HepG2 (cell line): ENCODE results near the gene KCNB1. TPM values are rescaled to one million over a fixed set of nuclear protein-coding genes. Genes with fewer than 3 reads are reported as not detected.

Source experiments
- BRD4 ChIP-seq: sonication (generic); formaldehyde crosslinking; IDR thresholded peaks from 2 replicates; pipeline ENCODE4 v1.4.0; 2020; ENCODE audit warnings: missing genetic modification reagents
- DNMT3B ChIP-seq: conservative IDR thresholded peaks from 2 replicates; pipeline ENCODE4 v1.6.1; 2016; ENCODE audit warnings: missing biosample characterization, control low read depth
- DPF2 ChIP-seq: sonication (generic); formaldehyde crosslinking; IDR thresholded peaks from 2 replicates; pipeline ENCODE4 v1.4.0; 2020; ENCODE audit warnings: mild to moderate bottlenecking, low read depth, missing genetic modification reagents, borderline replicate concordance
- HES4 ChIP-seq: sonication (generic); formaldehyde crosslinking; IDR thresholded peaks from 2 replicates; pipeline ENCODE4 v1.9.0; 2021; ENCODE audit warnings: mild to moderate bottlenecking, missing genetic modification reagents, borderline replicate concordance
- HMG20B ChIP-seq: conservative IDR thresholded peaks from 2 replicates; pipeline ENCODE4 v1.6.1; 2016; ENCODE audit warnings: missing genetic modification reagents, missing compliant biosample characterization
- TGIF2 ChIP-seq: IDR thresholded peaks from 2 replicates; pipeline ENCODE4 v1.6.1; 2016; ENCODE audit warnings: control low read depth, missing compliant biosample characterization
- YY1 ChIP-seq: IDR thresholded peaks from 2 replicates; pipeline ENCODE4 v1.6.1; 2011; ENCODE audit warnings: low read length, low read depth, moderate library complexity, mild to moderate bottlenecking; ENCODE audit not compliant: insufficient read depth, insufficient replicate concordance
- ZFP36L2 ChIP-seq: sonication (generic); formaldehyde crosslinking; IDR thresholded peaks from 2 replicates; pipeline ENCODE4 v1.4.0; 2020; ENCODE audit warnings: missing genetic modification reagents
- ZNF101 ChIP-seq: sonication (generic); formaldehyde crosslinking; IDR thresholded peaks from 2 replicates; pipeline ENCODE4 v1.4.0; 2020; ENCODE audit warnings: mild to moderate bottlenecking, low read depth, missing genetic modification reagents, borderline replicate concordance
- ZNF496 ChIP-seq: sonication (generic); formaldehyde crosslinking; IDR thresholded peaks from 2 replicates; pipeline ENCODE4 v1.8.1; 2023; ENCODE audit warnings: mild to moderate bottlenecking, moderate library complexity, missing genetic modification reagents; ENCODE audit not compliant: insufficient replicate concordance
- ZNF558 ChIP-seq: sonication (generic); formaldehyde crosslinking; IDR thresholded peaks from 2 replicates; pipeline ENCODE4 v1.9.0; 2022; ENCODE audit warnings: mild to moderate bottlenecking, missing genetic modification reagents, borderline replicate concordance
- ZNF7 ChIP-seq: IDR thresholded peaks from 2 replicates; pipeline ENCODE4 v1.6.1; 2016; ENCODE audit warnings: missing biosample characterization, missing genetic modification reagents
- polyA plus RNA-seq, 8 experiments: library from polyadenylated mRNA; depleted of rRNA in 3 of 8; stranded (reverse) in 7 of 8; unstranded in 1 of 8; fragments of >200 nt; fragmentation: Illumina TruSeq in 4 of 8; extraction: Trizol in 4 of 8; gene quantifications; 2 replicates each; pipeline versions ENCODE4 v1.2.1 to v1.2.3, GENCODE V29; 2011 to 2016; ENCODE audit warnings: low read depth in 4 of 8, missing spikeins in 1 of 8, mixed read lengths in 1 of 8; ENCODE audit not compliant: insufficient read depth in 1 of 8
- total RNA-seq, 5 experiments: library from RNA; depleted of rRNA; stranded (reverse); fragments of >200 nt; fragmentation: Illumina TruSeq; extraction: Trizol; gene quantifications; 2 replicates each; pipeline ENCODE4 v1.2.3, GENCODE V29; 2016; ENCODE audit warnings: low read depth in 1 of 5
- TF ChIP-seq, protein P1 (sequence below): IDR thresholded peaks from 2 replicates; pipeline ENCODE4 v1.6.1; 2016; ENCODE audit warnings: missing genetic modification reagents, missing compliant biosample characterization
- TF ChIP-seq, protein P2 (sequence below): IDR thresholded peaks from 2 replicates; pipeline ENCODE4 v1.6.1; 2016; ENCODE audit warnings: low read depth

KCNB1 gene
- total and polyA plus RNA-seq, 2 of the 13 experiments (the other 11 are each of a cell fraction or from before 2014, with no cell fraction given): 0.02 TPM; not detected in 1

DNA sequence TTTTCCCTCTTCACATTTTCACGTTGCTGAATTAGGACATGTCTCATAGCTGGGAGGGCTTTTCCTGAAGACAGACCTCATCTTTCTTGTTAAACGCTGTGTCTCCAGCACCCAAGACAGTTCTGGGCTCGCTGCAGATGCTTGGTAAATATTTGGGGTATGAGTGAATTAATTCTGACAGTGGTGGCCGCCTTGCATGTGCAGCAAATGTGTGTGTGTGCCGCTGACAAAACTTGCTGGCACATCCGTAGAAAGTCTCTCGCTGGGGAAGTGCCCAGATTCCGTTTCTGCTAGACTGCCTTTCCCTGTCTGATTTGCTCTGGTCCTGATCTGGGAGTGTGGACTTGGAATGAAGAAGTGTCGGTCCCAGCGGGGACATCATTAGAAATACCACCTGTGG, 156.4 kb downstream of the KCNB1 start (continued):
- TF ChIP-seq YY1: no peak
- TF ChIP-seq ZFP36L2 (CRISPR knock-in tag): no peak
- TF ChIP-seq HMG20B (CRISPR knock-in tag): no peak
- no peak for TF ChIP-seq DPF2 (CRISPR knock-in tag)
- TF ChIP-seq BRD4 (CRISPR knock-in tag): no peak
- TF ChIP-seq, protein P1, sequence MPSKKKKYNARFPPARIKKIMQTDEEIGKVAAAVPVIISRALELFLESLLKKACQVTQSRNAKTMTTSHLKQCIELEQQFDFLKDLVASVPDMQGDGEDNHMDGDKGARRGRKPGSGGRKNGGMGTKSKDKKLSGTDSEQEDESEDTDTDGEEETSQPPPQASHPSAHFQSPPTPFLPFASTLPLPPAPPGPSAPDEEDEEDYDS (CRISPR knock-in tag): no peak
- no peak for TF ChIP-seq DNMT3B (CRISPR knock-in tag)
- no peak for TF ChIP-seq HES4 (CRISPR knock-in tag)
- TF ChIP-seq ZNF558 (CRISPR knock-in tag): no peak
- TF ChIP-seq, protein P2, sequence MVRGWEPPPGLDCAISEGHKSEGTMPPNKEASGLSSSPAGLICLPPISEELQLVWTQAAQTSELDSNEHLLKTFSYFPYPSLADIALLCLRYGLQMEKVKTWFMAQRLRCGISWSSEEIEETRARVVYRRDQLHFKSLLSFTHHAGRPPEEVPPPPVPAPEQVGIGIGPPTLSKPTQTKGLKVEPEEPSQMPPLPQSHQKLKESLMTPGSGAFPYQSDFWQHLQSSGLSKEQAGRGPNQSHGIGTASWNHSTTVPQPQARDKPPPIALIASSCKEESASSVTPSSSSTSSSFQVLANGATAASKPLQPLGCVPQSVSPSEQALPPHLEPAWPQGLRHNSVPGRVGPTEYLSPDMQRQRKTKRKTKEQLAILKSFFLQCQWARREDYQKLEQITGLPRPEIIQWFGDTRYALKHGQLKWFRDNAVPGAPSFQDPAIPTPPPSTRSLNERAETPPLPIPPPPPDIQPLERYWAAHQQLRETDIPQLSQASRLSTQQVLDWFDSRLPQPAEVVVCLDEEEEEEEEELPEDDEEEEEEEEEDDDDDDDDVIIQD: no peak
- TF ChIP-seq ZNF7 (CRISPR knock-in tag): no peak
- TF ChIP-seq ZNF101 (CRISPR knock-in tag): no peak
- TF ChIP-seq TGIF2 (CRISPR knock-in tag): no peak
- TF ChIP-seq ZNF496 (CRISPR knock-in tag): no peak
